Neural cell (in vitro differentiated cells): ENCODE data around the gene FANCC. TPM values are rescaled to one million over a fixed set of nuclear protein-coding genes. Genes with fewer than 3 reads are reported as not detected.

Source experiments
- H2AFZ ChIP-seq: fragments of 200-600, 300-800 bp; sonication (generic), shearing (Covaris generic); 2 replicates; pipeline ENCODE4 v1.6.0; 2014; ENCODE audit warnings: low read depth, mild to moderate bottlenecking, antibody characterized with exemption, low read length, moderate library complexity
- H3F3A ChIP-seq: fragments of 200-600 bp; shearing (Covaris generic); 2 replicates; pipeline ENCODE4 v1.6.1; 2016; ENCODE audit warnings: mild to moderate bottlenecking, moderate library complexity, mixed read lengths, antibody characterized with exemption, low read length; ENCODE audit not compliant: insufficient read depth, poor library complexity, severe bottlenecking
- H3K27ac ChIP-seq: fragments of 200-600, 300-800 bp; sonication (generic), shearing (Covaris generic); 2 replicates; pipeline ENCODE4 v1.5.1; 2014; ENCODE audit warnings: mild to moderate bottlenecking, low read length, moderate library complexity
- H3K27me3 ChIP-seq: fragments of 300-800, 200-600 bp; sonication (generic), shearing (Covaris generic); 2 replicates; pipeline ENCODE4 v1.6.0; 2014; ENCODE audit warnings: mild to moderate bottlenecking, low read depth, low read length, moderate library complexity; ENCODE audit not compliant: insufficient read depth
- H3K36me3 ChIP-seq: fragments of 300-800, 200-600 bp; sonication (generic), shearing (Covaris generic); 2 replicates; pipeline ENCODE4 v1.5.1; 2014; ENCODE audit warnings: mild to moderate bottlenecking, antibody characterized with exemption, low read length, moderate library complexity; ENCODE audit not compliant: insufficient read depth
- H3K4me2 ChIP-seq: fragments of 300-800, 200-600 bp; sonication (generic), shearing (Covaris generic); 2 replicates; pipeline ENCODE4 v1.6.0; 2014; ENCODE audit warnings: mild to moderate bottlenecking, low read length
- H3K4me3 ChIP-seq: fragments of 300-800, 200-600 bp; sonication (generic), shearing (Covaris generic); 2 replicates; pipeline ENCODE4 v1.5.1; 2014; ENCODE audit warnings: mild to moderate bottlenecking, low read length, moderate library complexity
- H3K79me2 ChIP-seq: fragments of 200-600 bp; shearing (Covaris generic); replicated peaks from 2 replicates; pipeline ENCODE4 v1.6.0; 2014; ENCODE audit warnings: mild to moderate bottlenecking, low read length, moderate library complexity; ENCODE audit not compliant: insufficient read depth
- H3K9ac ChIP-seq: fragments of 300-800, 200-600 bp; sonication (generic), shearing (Covaris generic); 2 replicates; pipeline ENCODE4 v1.6.1; 2016; ENCODE audit warnings: mild to moderate bottlenecking, low read length, mixed read lengths
- H3K9me2 ChIP-seq: fragments of 200-600 bp; shearing (Covaris generic); 2 replicates; pipeline ENCODE4 v1.6.1; 2016; ENCODE audit warnings: mild to moderate bottlenecking, low read length, mixed read lengths; ENCODE audit not compliant: insufficient read depth
- H3K9me3 ChIP-seq: fragments of 200-600, 300-800 bp; sonication (generic), shearing (Covaris generic); 2 replicates; pipeline ENCODE4 v1.6.1; 2016; ENCODE audit warnings: mild to moderate bottlenecking, mixed run types, low read length, moderate library complexity, mixed read lengths
- H4K20me1 ChIP-seq: fragments of 200-600 bp; shearing (Covaris generic); 2 replicates; pipeline ENCODE4 v1.6.1; 2016; ENCODE audit warnings: mild to moderate bottlenecking, mixed run types; ENCODE audit not compliant: insufficient read depth
- EP300 ChIP-seq: fragments of 450-650 bp; conservative IDR thresholded peaks from 2 replicates; pipeline ENCODE4 v1.6.1; 2014; ENCODE audit warnings: antibody characterized with exemption, mild to moderate bottlenecking, moderate library complexity; ENCODE audit not compliant: poor library complexity, severe bottlenecking
- EZH2 ChIP-seq: fragments of 200-600, 300-800 bp; shearing (Covaris generic), sonication (generic); IDR thresholded peaks from 2 replicates; pipeline ENCODE4 v1.6.1; 2014; ENCODE audit warnings: antibody characterized with exemption, low read length, borderline replicate concordance, mild to moderate bottlenecking; ENCODE audit not compliant: insufficient read depth, poor library complexity, severe bottlenecking
- MXI1 ChIP-seq: fragments of 450-650 bp; conservative IDR thresholded peaks from 2 replicates; pipeline ENCODE4 v1.6.1; 2014; ENCODE audit warnings: antibody characterized with exemption, mild to moderate bottlenecking; ENCODE audit not compliant: poor library complexity, severe bottlenecking
- POLR2AphosphoS5 ChIP-seq: IDR thresholded peaks from 2 replicates; pipeline ENCODE4 v1.6.1; 2012
- RAD21 ChIP-seq: fragments of 450-650 bp; conservative IDR thresholded peaks from 2 replicates; pipeline ENCODE4 v1.6.1; 2014; ENCODE audit warnings: antibody characterized with exemption, mild to moderate bottlenecking, moderate library complexity
- REST ChIP-seq: IDR thresholded peaks from 2 replicates; pipeline ENCODE4 v1.6.1; 2012; ENCODE audit warnings: borderline replicate concordance
- SMC3 ChIP-seq: fragments of 450-650 bp; conservative IDR thresholded peaks from 2 replicates; pipeline ENCODE4 v1.6.1; 2014; ENCODE audit warnings: antibody characterized with exemption, mild to moderate bottlenecking, moderate library complexity; ENCODE audit not compliant: poor library complexity
- TAF1 ChIP-seq: IDR thresholded peaks from 2 replicates; pipeline ENCODE4 v1.6.1; 2012; ENCODE audit warnings: low read depth
- polyA plus RNA-seq: library from polyadenylated mRNA; depleted of rRNA; stranded (reverse); fragments of >200 nt; gene quantifications from 2 replicates; pipeline ENCODE4 v1.2.3, GENCODE V29; 2014
- TF ChIP-seq, protein P1 (sequence below): fragments of 450-650 bp; IDR thresholded peaks from 2 replicates; pipeline ENCODE4 v1.5.1; 2014; ENCODE audit warnings: antibody characterized with exemption, mild to moderate bottlenecking, moderate library complexity; ENCODE audit not compliant: poor library complexity, severe bottlenecking

Gene FANCC
- polyA plus RNA-seq, 1 donor from 2014 or later, result 9.7 TPM

GRCh38 chr9:95336281-95336680 lies 18.8 kb upstream of the FANCC start:
- H3K4me2 ChIP-seq, result no peak overlapping the region
- H3K79me2 ChIP-seq, result no peaks in the 10 kb centered on the region
- no peaks in the 10 kb centered on the region for H3K27me3 ChIP-seq

GRCh38 chr9:95333426-95333825 lies 15.9 kb upstream of the FANCC start:
- H3K4me3 ChIP-seq, result no peak overlapping the region
- no peaks in the 10 kb centered on the region for H4K20me1 ChIP-seq
- H3K4me2 ChIP-seq, result no peak overlapping the region
- no peaks in the 10 kb centered on the region for H3K36me3 ChIP-seq
- no peak overlapping the region for H2AFZ ChIP-seq
- H3K9ac ChIP-seq, result no peak overlapping the region
- no peaks in the 10 kb centered on the region for H3K27me3 ChIP-seq
- H3K9me2 ChIP-seq, result no peaks in the 10 kb centered on the region
- no peaks in the 10 kb centered on the region for H3K79me2 ChIP-seq
- H3F3A ChIP-seq, result no peaks in the 10 kb centered on the region
- no peaks in the 10 kb centered on the region for H3K9me3 ChIP-seq
- no peak overlapping the region for H3K27ac ChIP-seq
- TF ChIP-seq TAF1, result no peak
- TF ChIP-seq SMC3, result no peak
- no peak for TF ChIP-seq REST
- no peak for TF ChIP-seq EP300
- no peak for TF ChIP-seq MXI1
- TF ChIP-seq RAD21, result no peak
- TF ChIP-seq POLR2AphosphoS5, result no peak
- TF ChIP-seq, protein P1, sequence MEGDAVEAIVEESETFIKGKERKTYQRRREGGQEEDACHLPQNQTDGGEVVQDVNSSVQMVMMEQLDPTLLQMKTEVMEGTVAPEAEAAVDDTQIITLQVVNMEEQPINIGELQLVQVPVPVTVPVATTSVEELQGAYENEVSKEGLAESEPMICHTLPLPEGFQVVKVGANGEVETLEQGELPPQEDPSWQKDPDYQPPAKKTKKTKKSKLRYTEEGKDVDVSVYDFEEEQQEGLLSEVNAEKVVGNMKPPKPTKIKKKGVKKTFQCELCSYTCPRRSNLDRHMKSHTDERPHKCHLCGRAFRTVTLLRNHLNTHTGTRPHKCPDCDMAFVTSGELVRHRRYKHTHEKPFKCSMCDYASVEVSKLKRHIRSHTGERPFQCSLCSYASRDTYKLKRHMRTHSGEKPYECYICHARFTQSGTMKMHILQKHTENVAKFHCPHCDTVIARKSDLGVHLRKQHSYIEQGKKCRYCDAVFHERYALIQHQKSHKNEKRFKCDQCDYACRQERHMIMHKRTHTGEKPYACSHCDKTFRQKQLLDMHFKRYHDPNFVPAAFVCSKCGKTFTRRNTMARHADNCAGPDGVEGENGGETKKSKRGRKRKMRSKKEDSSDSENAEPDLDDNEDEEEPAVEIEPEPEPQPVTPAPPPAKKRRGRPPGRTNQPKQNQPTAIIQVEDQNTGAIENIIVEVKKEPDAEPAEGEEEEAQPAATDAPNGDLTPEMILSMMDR, result no peak

More at GRCh38 chr9:95336281-95336680, 18.8 kb upstream of the FANCC start:
- no peaks in the 10 kb centered on the region for H3F3A ChIP-seq
- no peaks in the 10 kb centered on the region for H3K9me2 ChIP-seq
- H2AFZ ChIP-seq, result no peak overlapping the region
- H3K9me3 ChIP-seq, result no peaks in the 10 kb centered on the region
- H3K4me3 ChIP-seq, result no peak overlapping the region
- no peaks in the 10 kb centered on the region for H4K20me1 ChIP-seq
- H3K27ac ChIP-seq, result no peak overlapping the region
- TF ChIP-seq, protein P1, result no peak
- TF ChIP-seq REST (no peak), MXI1 (no peak), EP300 (no peak), RAD21 (no peak), TAF1 (no peak), EZH2 (no peak), SMC3 (no peak), POLR2AphosphoS5 (no peak)
- H3K9ac ChIP-seq, result no peak overlapping the region
- H3K36me3 ChIP-seq, result no peaks in the 10 kb centered on the region
